Measurements from ENCODE around the gene APBB1. TPM values are rescaled to one million over a fixed set of nuclear protein-coding genes. Genes with fewer than 3 reads are reported as not detected.

Gene APBB1
- polyA plus RNA-seq, 1 of the 3 experiments (the other 2 are of a cell fraction), result 35.9 TPM

GRCh38 chr11:6389905-6390717, 28.8 kb downstream of the APBB1 start, which contains the start of gene SMPD1 (continued):
- TF ChIP-seq TEAD4 (IDR thresholded peaks at IDR 0.05; ENCODE audit: borderline replicate concordance, insufficient read depth) (no peak), POLR2AphosphoS5 (IDR thresholded peaks at IDR 0.05; ENCODE audit: low read depth, low read length) (peak; percentile 57; the same call in 1 of the 2 replicates), GABPA (IDR thresholded peaks at IDR 0.05; ENCODE audit: low read depth) (peak; percentile 73), NRF1 (IDR thresholded peaks at IDR 0.05; ENCODE audit: low read depth, low read length) (no peak), ELF1 (IDR thresholded peaks at IDR 0.05) (no peak), USF1 (IDR thresholded peaks at IDR 0.05; ENCODE audit: borderline replicate concordance, low read depth) (peak; percentile 49), RFX5 (IDR thresholded peaks at IDR 0.05; ENCODE audit: low read length) (no peak), ZBTB33 (IDR thresholded peaks at IDR 0.05; ENCODE audit: borderline replicate concordance, low read depth) (no peak), TAF1 (IDR thresholded peaks at IDR 0.05; ENCODE audit: borderline replicate concordance, low read depth, low read length) (peak; percentile 72), FOXM1 (IDR thresholded peaks at IDR 0.05; ENCODE audit: low read depth) (no peak)

GRCh38 chr11:6388748-6389147, 30.1 kb downstream of the APBB1 start:
- H2AFZ ChIP-seq (ENCODE audit: low read depth), result no peak overlapping the region; the same call in 1 of the 2 replicates

More at GRCh38 chr11:6388748-6389147, 30.1 kb downstream of the APBB1 start:
- Histone ChIP-seq H3F3A (replicated peaks; ENCODE audit: insufficient read depth) (peaks cover 4% of the 10 kb centered on the region), H3K9ac (no peak overlapping the region), H3K27ac (ENCODE audit: low read depth in 2 of 2, low read length in 1 of 2) (no peak overlapping the region), H3K4me2 (peak overlapping the region; percentile 87; the same call in 1 of the 2 replicates), H3K4me1 (ENCODE audit: control insufficient read depth in 1 of 2, insufficient read depth in 2 of 2, low read depth in 1 of 2, low read length in 1 of 2) (peaks cover 3 to 14% of the 10 kb centered on the region in 2 experiments; a peak in 2 of 4 replicates), H3K9me3 (no peaks in the 10 kb centered on the region), H3K9me2 (no peaks in the 10 kb centered on the region), H4K20me1 (ENCODE audit: insufficient read depth) (no peaks in the 10 kb centered on the region), H3K79me2 (ENCODE audit: insufficient read depth) (0 out of 2 replicates have a peak, but pooled peaks cover 9% of the 10 kb centered on the region), H3K36me3 (replicated peaks in 1 of 2; ENCODE audit: control insufficient read depth in 1 of 2, insufficient read depth in 2 of 2, low read length in 1 of 2) (peaks cover 0 to 7% of the 10 kb centered on the region in 2 experiments), H3K27me3 (ENCODE audit: insufficient read depth) (no peaks in the 10 kb centered on the region), H3K4me3 (ENCODE audit: low read depth in 2 of 2, low read length in 1 of 2) (no peak overlapping the region)
- no peak for DNase-seq
- no peak for TF ChIP-seq PBX3 (IDR thresholded peaks at IDR 0.05)
- TF ChIP-seq NFIC (IDR thresholded peaks at IDR 0.05; ENCODE audit: borderline replicate concordance), result no peak
- no peak for TF ChIP-seq YY1 (IDR thresholded peaks at IDR 0.05; ENCODE audit: low read depth)
- no peak for TF ChIP-seq RFX5 (IDR thresholded peaks at IDR 0.05; ENCODE audit: low read length)
- ChIA-PET POLR2A (no interaction called here), CTCF (interaction anchor here (1.0 to 2.7 kb wide), 5 partner anchors 9 to 138 kb away, joined by 3 to 25 read pairs (median 7); no protein-coding TSS in a partner anchor)
- WGBS (ENCODE audit: low lambda C conversion rate), result 100% methylated on average over 1 of the region's 1 CpG

All from SK-N-SH (cell line).